HG03095 (cell line): ENCODE results near the gene RIMBP3B.
A peak's percentile ranks its signal among the peaks of the same experiment; 100 is the strongest.
"Not testable (repeated sequence)": the region's sequence is repeated elsewhere in the genome, so short reads cannot be mapped to it uniquely, and the experiment has no call there.

Experiments
- ATAC-seq: cut with Tn5 transposase; IDR thresholded peaks from one replicate; pipeline ENCODE4 v1.9.1; 2021; ENCODE audit warnings: moderate library complexity; ENCODE audit not compliant: unreplicated experiment

The RIMBP3B gene

GRCh38 chr22:21407792-21408191, 24.2 kb downstream of the RIMBP3B start:
- ATAC-seq = not testable (repeated sequence)

GRCh38 chr22:21416375-21416774, 32.8 kb downstream of the RIMBP3B start:
- ATAC-seq = not testable (repeated sequence)

GRCh38 chr22:21417227-21417746, 33.7 kb downstream of the RIMBP3B start, which contains the start of gene HIC2:
HIC2 (plus strand) TSS chr22:21417371; CDS start chr22:21442832, 25,461 bp downstream.
- peak; percentile 80 for ATAC-seq

- peak; percentile 19 for ATAC-seq
Observed at GRCh38 chr22:21417853-21418252, 34.3 kb downstream of the RIMBP3B start.

- not testable (repeated sequence) for ATAC-seq
Observed at GRCh38 chr22:21418974-21419638, 35.6 kb downstream of the RIMBP3B start.

- ATAC-seq = not testable (repeated sequence)
Observed at GRCh38 chr22:21420180-21420763, 36.7 kb downstream of the RIMBP3B start.

GRCh38 chr22:21424084-21424709, 40.6 kb downstream of the RIMBP3B start:
- ATAC-seq = not testable (repeated sequence)

GRCh38 chr22:21434378-21435233, 51.1 kb downstream of the RIMBP3B start:
- not testable (repeated sequence) for ATAC-seq

- ATAC-seq = not testable (repeated sequence)
Observed at GRCh38 chr22:21435998-21436810, 52.7 kb downstream of the RIMBP3B start.

- not testable (repeated sequence) for ATAC-seq
Observed at GRCh38 chr22:21438013-21438412, 54.5 kb downstream of the RIMBP3B start.
